ENCODE measurements around the gene GLIPR2. TPM values are rescaled to one million over a fixed set of nuclear protein-coding genes. Genes with fewer than 3 reads are reported as not detected.
"Not testable (repeated sequence)": the region's sequence is repeated elsewhere in the genome, so short reads cannot be mapped to it uniquely, and the experiment has no call there.

The GLIPR2 gene, protein sequence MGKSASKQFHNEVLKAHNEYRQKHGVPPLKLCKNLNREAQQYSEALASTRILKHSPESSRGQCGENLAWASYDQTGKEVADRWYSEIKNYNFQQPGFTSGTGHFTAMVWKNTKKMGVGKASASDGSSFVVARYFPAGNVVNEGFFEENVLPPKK
- total RNA-seq: 1 to 10 TPM; 5.3 to 7.6 (median 6.1) TPM

DNA sequence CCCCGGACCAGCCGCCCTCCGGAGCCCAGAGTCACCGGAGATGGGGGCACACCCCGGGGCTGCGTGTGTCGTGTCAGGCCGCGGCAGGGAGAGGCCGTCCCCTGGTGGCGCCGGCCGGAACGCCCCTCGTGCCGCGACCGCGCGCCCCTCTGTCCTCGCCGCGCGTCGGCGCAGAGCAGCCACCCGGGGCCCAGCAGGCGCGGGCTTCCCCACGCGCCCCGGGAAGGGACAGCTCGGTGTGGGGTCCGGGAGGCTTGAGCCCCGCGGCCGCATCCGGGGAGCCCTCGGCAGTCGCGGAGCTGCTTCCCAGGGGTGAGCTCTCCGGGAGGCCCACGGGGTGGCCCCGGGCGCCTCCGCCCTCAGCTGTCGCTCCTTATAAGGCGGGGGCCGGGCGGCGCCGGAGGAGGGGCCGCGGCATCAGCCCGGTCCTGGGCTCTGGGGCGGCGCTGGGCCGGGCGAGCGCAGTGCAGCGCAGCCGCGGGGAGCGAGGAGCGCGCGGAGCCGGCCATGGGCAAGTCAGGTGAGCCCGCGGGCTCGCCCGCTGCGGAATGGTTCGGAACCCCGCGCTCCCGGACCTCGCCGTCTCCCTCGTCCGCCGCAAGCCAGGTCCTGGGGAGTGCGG is at the start of gene GLIPR2:
TSS of gene GLIPR2 (plus strand) at position 462 of the 622 bp plus-strand sequence. CDS start at position 508, 46 bp downstream.
- Mint-ChIP-seq H3K36me3 (ENCODE audit: insufficient read depth) (no peaks in the 10 kb centered on the region), H3K4me3 (peak within 1 kb of the TSS; percentile 92), H3K27me3 (ENCODE audit: low read depth) (no peaks in the 10 kb centered on the region), H3K9me3 (no peaks in the 10 kb centered on the region), H3K4me1 (ENCODE audit: low read depth) (peaks cover 52% of the 10 kb centered on the region)
- DNase-seq (peak; percentile 68), ATAC-seq (peak; percentile 98)

DNA sequence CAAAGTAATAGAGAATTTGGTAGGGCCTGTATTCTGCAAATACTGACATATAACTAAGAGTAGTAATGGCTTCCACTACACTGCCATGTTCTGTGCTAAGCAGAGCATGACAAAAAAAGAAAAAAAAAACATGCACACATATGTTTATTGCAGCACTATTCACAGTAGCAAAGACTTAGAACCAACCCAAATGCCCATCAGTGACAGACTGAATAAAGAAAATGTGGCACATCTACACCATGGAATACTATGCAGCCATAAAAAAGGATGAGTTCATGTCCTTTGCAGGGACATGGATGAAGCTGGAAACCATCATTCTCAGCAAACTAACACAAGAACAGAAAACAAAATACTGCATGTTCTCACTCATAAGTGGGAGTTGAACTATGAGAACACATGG is 49.5 kb upstream of the GLIPR2 start:
- not testable (repeated sequence) for H3K9me3 Mint-ChIP-seq; H3K4me1 Mint-ChIP-seq (ENCODE audit: low read depth); H3K27me3 Mint-ChIP-seq (ENCODE audit: low read depth); H3K4me3 Mint-ChIP-seq; DNase-seq; ATAC-seq
- H3K36me3 Mint-ChIP-seq (ENCODE audit: insufficient read depth): peaks cover 16% of the 10 kb centered on the region

DNA sequence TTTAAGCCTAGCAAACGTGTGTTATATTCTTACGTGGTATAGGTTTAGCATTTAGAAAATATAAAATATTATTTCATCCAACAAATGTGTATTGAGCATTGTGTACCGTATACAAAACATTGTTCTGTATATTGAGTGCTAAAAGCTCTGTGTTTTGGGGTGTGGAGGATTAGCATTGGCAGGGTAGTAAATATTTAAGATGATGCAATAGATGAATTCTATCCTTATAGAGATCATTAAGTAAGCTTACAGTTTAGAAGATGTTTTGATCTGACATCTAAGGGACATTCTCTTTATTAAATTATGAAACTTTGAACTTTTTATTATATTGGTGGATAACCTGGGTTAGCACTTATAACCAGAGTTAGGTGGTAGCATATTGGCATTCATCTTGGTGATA is 48.5 kb upstream of the GLIPR2 start:
- DNase-seq (no peak), ATAC-seq (no peak)
- no peak overlapping the region for H3K4me3 Mint-ChIP-seq
- no peaks in the 10 kb centered on the region for H3K9me3 Mint-ChIP-seq
- H3K36me3 Mint-ChIP-seq (ENCODE audit: insufficient read depth): peaks cover 14% of the 10 kb centered on the region
- H3K27me3 Mint-ChIP-seq (ENCODE audit: low read depth): no peaks in the 10 kb centered on the region
- peaks cover 12% of the 10 kb centered on the region for H3K4me1 Mint-ChIP-seq (ENCODE audit: low read depth)

DNA sequence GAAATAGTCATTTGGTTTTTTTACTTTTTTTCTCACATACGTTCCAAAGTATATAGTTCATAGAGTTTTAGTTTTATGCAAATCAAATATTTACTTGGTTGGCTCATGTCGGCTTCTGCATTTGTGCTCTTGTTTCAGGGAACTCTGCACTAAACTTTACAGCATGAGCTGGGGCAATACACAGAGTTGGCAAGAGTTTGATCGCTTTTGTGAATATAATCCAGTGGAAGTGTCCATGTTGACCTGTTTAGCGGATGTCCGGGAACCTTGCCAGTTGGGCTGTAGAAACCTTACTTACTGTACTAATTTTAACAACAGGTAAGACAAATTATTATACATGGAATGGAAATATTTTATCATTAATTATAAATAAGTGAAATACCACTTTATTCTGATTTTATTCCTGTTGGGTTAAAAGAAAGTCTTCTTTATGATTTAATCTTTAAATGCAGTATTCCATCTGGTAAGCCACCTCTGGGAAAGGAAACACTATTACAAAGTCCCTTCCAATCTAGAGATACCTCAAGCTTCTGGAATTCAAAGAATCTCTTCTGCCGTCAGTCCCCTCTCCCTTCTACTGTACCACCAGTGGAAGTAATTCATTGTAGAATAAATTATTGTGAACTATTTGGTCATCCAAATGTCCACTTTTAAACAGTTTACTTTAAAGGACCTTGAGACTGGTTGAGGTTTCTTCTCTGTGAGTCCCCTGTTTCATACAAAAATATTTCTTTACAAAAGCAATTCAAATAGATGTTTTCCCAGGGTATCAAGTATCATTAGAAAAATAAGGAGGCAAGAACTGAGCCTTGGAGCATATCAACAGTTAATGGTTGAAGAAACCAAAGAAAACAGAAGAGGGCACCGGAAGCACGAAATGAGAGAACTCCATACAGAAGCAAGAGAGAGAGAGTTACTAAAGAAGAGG is 45.2 kb upstream of the GLIPR2 start:
- peaks cover 5% of the 10 kb centered on the region for H3K36me3 Mint-ChIP-seq (ENCODE audit: insufficient read depth)
- H3K4me3 Mint-ChIP-seq: no peak overlapping the region
- ATAC-seq: no peak
- no peaks in the 10 kb centered on the region for H3K27me3 Mint-ChIP-seq (ENCODE audit: low read depth)
- H3K4me1 Mint-ChIP-seq (ENCODE audit: low read depth): peaks cover 14% of the 10 kb centered on the region
- H3K9me3 Mint-ChIP-seq: no peaks in the 10 kb centered on the region
- no peak for DNase-seq

DNA sequence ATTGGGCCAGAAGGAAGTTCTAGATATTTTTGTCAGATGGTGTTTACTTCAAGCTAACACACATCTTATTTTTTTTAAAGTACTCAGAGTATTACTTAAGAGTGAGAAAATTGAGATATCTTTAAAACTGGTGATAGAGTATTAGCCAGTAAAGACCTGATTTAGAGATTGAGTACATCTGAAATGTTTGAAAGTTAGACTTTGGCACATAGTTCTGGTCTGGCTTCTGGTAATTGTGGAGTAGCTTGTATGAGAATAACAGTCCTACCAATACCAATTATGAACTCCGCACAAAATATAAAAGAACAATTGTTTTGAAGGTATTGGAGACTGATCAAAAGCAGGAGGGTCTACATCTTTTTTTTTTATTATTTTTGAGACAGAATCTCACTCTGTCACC is 44.5 kb upstream of the GLIPR2 start:
- Mint-ChIP-seq H3K4me1 (ENCODE audit: low read depth) (peaks cover 14% of the 10 kb centered on the region), H3K4me3 (no peak overlapping the region), H3K27me3 (ENCODE audit: low read depth) (no peaks in the 10 kb centered on the region), H3K9me3 (no peaks in the 10 kb centered on the region), H3K36me3 (ENCODE audit: insufficient read depth) (peaks cover 2% of the 10 kb centered on the region)
- DNase-seq: no peak
- ATAC-seq: no peak

DNA sequence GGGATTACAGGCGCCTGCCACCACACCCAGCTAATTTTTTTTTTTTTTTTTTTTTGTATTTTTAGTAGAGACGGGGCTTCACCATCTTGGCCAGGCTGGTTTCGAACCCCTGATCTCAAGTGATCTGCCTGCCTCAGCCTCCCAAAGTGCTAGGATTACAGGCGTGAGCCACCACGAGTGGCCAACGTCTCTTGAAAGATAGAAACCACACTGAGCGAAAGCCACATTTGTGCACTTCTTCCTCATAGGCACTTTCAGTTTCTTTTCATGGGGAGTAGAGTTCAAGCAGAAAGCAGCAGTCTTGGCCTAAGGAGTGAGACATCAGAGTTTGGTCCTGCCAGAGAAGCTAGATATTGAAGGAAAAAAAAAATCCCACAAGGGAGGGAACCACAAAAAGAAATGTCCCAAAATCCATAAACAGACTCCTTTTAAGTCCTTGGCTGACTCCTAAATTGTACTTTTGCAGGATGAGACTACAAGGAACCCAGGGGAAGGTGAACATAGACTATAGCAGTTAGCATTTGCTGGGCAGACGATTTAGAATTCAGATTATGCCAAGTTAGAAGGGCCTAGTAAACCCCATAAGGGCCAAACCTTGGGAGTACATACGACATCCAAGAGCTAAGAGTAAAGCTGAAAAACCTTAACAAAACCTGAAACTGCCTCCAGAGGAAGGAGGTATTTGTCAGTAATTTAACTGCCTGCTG is 43.9 kb upstream of the GLIPR2 start:
- Mint-ChIP-seq H3K9me3 (no peaks in the 10 kb centered on the region), H3K4me3 (no peak overlapping the region), H3K27me3 (ENCODE audit: low read depth) (no peaks in the 10 kb centered on the region), H3K36me3 (ENCODE audit: insufficient read depth) (no peaks in the 10 kb centered on the region), H3K4me1 (ENCODE audit: low read depth) (peaks cover 14% of the 10 kb centered on the region)
- ATAC-seq (peak; percentile 94 to 96), DNase-seq (peak; percentile 16)

DNA sequence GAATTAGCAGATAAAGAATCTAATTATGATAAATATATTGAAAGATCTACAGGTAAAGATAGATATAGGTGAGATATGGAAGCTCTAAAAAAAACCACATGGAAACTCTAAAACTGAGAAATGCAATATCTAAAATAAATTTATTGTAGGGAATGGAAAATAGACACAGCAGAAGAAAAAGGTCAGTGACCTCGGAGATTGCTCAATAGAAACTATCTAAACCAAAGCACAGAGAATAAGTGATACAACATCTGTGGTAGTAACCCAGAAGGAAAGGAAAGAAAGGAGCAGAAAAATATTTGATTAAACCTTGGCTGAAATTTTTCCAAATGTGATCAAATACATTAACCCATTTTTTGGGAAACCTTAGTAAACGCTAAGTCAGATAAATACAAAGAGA is 43.1 kb upstream of the GLIPR2 start:
- no peaks in the 10 kb centered on the region for H3K9me3 Mint-ChIP-seq
- no peaks in the 10 kb centered on the region for H3K27me3 Mint-ChIP-seq (ENCODE audit: low read depth)
- H3K36me3 Mint-ChIP-seq (ENCODE audit: insufficient read depth): no peaks in the 10 kb centered on the region
- no peak for ATAC-seq
- peaks cover 14% of the 10 kb centered on the region for H3K4me1 Mint-ChIP-seq (ENCODE audit: low read depth)
- H3K4me3 Mint-ChIP-seq: no peak overlapping the region
- no peak for DNase-seq

DNA sequence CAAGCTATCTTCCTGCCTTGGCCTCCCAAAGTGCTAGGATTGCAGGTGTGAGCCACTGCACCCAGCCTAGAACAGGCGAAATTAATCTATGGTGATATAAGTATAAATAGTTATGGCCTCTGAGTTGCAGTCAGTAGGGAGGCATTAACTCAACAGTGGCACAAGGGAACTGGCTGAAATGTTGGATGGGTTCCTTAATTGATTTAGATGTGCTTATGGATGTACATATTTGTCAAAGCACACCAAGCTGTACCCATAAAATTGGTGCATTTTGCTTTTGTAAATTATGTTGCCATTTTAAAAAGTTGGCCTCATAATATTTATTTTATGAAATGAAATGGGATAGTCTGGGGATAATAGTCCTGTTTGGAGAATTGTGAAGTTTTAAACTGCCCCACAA is 36.8 kb upstream of the GLIPR2 start:
- no peaks in the 10 kb centered on the region for H3K27me3 Mint-ChIP-seq (ENCODE audit: low read depth)
- H3K4me3 Mint-ChIP-seq: no peak overlapping the region
- DNase-seq (no peak), ATAC-seq (no peak)
- H3K9me3 Mint-ChIP-seq: no peaks in the 10 kb centered on the region
- H3K36me3 Mint-ChIP-seq (ENCODE audit: insufficient read depth): no peaks in the 10 kb centered on the region
- peaks cover 6% of the 10 kb centered on the region for H3K4me1 Mint-ChIP-seq (ENCODE audit: low read depth)

DNA sequence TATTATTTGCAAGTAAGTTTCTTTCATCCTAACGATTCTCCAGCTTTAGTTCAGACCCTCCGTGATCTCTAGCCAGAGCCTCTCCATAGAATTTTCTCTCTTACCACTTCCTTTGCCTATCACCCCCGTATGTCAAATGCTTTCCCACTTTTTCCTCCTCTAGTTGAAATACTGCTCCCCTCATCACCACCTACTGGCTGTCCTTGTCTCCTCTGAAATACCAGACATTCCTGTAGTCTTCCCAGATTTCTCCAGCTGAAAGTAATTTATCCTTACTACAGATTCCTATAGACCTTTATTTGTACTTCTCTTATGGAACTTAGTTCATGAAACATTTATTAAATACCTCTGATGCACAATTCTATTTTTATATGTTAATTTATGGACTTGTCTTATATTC is 36.0 kb upstream of the GLIPR2 start:
- no peaks in the 10 kb centered on the region for H3K27me3 Mint-ChIP-seq (ENCODE audit: low read depth)
- no peak overlapping the region for H3K4me3 Mint-ChIP-seq
- peaks cover 6% of the 10 kb centered on the region for H3K4me1 Mint-ChIP-seq (ENCODE audit: low read depth)
- DNase-seq (no peak), ATAC-seq (no peak)
- H3K36me3 Mint-ChIP-seq (ENCODE audit: insufficient read depth): peaks cover 4% of the 10 kb centered on the region
- H3K9me3 Mint-ChIP-seq: no peaks in the 10 kb centered on the region

DNA sequence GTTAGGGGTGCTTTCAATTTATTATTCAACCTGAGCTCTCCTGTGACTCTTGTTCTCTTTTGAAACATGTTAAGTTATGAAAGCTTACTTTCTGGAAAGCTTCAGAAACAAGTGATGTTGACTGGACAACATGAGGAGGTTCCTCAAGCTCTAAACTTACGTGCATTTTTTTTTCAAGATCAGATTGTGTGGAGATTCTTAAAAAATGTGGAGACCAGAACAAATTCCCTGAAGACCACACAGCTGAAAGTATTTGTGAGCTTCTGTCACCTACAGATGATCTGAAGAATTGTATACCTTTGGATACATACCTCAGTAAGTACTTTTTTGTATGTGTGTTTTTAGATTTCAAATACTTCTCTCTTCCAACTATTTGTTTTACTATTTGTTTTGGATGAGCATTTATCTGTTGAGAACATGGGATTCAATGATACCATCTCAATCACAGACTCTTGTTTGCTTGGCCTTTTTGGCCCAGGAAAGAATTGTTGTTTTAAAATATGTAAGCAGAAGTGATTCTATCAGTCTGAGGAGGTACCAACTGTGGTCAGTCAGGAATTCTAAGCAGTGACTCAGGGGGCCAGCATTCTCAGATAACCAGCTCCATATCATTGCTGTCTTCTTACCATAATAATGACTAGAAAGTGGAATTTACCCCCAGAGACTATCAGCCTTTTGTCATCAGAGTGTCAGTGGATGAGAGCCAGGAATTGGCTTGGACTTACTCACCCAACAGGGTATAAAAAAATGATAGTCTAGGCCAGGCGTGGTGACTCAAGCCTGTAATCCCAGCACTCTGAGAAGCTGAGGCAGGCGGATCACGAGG is 34.4 kb upstream of the GLIPR2 start:
- no peaks in the 10 kb centered on the region for H3K9me3 Mint-ChIP-seq
- H3K27me3 Mint-ChIP-seq (ENCODE audit: low read depth): no peaks in the 10 kb centered on the region
- peaks cover 4% of the 10 kb centered on the region for H3K36me3 Mint-ChIP-seq (ENCODE audit: insufficient read depth)
- H3K4me1 Mint-ChIP-seq (ENCODE audit: low read depth): peaks cover 6% of the 10 kb centered on the region
- ATAC-seq: no peak
- H3K4me3 Mint-ChIP-seq: no peak overlapping the region
- no peak for DNase-seq

DNA sequence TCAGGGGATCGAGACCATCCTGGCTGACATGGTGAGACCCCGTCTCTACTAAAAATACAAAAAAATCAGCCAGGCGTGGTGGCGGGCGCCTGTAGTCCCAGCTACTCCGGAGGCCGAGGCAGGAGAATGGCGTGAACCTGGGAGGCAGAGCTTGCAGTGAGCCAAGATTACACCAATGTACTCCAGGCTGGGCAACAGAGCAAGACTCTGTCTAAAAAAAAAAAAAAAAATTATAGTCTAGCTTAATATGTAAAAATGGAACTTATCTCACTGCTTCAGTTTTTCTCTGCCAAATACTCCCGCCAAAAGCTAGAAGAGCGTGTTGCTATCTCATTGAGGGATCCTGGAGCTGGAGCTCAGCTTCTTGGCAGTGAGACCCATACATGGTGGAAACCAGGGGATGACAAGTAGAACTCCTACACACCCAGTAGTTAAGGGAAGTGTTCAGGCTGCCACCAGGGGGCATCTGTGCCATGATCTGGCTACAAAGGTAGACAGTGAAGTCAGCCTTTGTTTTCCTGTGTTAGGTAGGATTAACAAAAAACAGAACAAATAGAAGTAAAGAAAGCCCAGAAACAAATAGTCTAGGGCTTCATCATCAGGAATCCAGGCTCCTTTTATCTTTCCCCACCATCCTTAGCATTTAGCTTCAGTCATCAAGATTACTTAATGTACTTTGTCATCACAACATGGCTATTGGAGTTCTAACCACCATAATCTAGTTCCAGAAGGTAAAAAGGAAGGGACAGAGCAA is 33.6 kb upstream of the GLIPR2 start:
- H3K27me3 Mint-ChIP-seq (ENCODE audit: low read depth): no peaks in the 10 kb centered on the region
- H3K4me1 Mint-ChIP-seq (ENCODE audit: low read depth): peaks cover 6% of the 10 kb centered on the region
- no peaks in the 10 kb centered on the region for H3K9me3 Mint-ChIP-seq
- DNase-seq (peak; percentile 89), ATAC-seq (peak; percentile 99 to 100)
- H3K36me3 Mint-ChIP-seq (ENCODE audit: insufficient read depth): peaks cover 4% of the 10 kb centered on the region
- no peak overlapping the region for H3K4me3 Mint-ChIP-seq

DNA sequence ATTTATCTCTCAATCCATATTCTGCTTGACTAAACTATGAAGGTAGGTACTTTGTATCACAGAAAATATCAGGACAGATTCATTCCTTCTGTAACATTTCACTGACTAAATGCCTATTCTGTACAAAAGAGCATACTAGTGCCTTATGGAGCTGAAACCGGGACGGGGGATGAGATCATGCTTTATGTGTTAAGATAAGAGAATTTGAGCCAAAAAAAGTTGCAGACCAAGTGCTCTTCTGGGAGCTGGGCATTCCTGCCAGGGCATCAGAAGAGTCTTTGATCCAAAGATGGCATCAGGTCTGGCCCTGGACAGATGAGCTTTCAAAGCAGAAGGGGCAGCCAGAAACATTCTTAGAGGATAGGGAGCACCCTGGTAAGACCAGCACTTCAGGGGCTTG is 27.5 kb upstream of the GLIPR2 start:
- no peaks in the 10 kb centered on the region for H3K27me3 Mint-ChIP-seq (ENCODE audit: low read depth)
- no peaks in the 10 kb centered on the region for H3K9me3 Mint-ChIP-seq
- H3K4me1 Mint-ChIP-seq (ENCODE audit: low read depth): peaks cover 2% of the 10 kb centered on the region
- H3K36me3 Mint-ChIP-seq (ENCODE audit: insufficient read depth): peaks cover 18% of the 10 kb centered on the region
- no peak overlapping the region for H3K4me3 Mint-ChIP-seq
- no peak for ATAC-seq
- DNase-seq: no peak

DNA sequence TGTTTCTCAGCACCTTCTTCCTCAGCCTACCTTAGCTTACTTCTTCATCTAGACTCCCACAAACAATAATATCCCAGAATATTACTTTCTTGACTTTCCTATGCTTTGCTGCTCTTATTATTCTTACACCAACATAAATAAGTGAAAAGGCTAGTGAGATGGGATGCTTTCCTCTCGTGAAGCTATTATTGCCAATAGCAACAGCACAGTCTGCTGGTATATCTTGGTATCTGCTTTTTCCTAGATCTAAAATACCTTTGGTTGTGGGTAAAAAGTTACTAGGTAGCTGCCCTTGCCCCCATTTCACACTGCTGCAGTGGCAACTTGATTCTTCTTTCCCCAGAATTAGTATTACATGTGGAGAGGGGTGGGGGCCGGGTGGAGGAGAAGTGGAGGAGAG is 26.1 kb upstream of the GLIPR2 start:
- ATAC-seq: no peak
- Mint-ChIP-seq H3K4me1 (ENCODE audit: low read depth) (peaks cover 2% of the 10 kb centered on the region), H3K9me3 (no peaks in the 10 kb centered on the region), H3K4me3 (no peak overlapping the region), H3K36me3 (ENCODE audit: insufficient read depth) (peaks cover 14% of the 10 kb centered on the region), H3K27me3 (ENCODE audit: low read depth) (no peaks in the 10 kb centered on the region)
- no peak for DNase-seq
